HG02840 (cell line): ENCODE data around the gene TMCC2.
"Not testable (repeated sequence)": the region's sequence is repeated elsewhere in the genome, so short reads cannot be mapped to it uniquely, and the experiment has no call there.

Experiments used
- ATAC-seq: cut with Tn5 transposase; IDR thresholded peaks from one replicate; pipeline ENCODE4 v1.9.1; 2021; ENCODE audit warnings: mild to moderate bottlenecking, moderate library complexity, moderate number of reproducible peaks; ENCODE audit not compliant: unreplicated experiment, low FRiP score

TMCC2 gene, protein sequence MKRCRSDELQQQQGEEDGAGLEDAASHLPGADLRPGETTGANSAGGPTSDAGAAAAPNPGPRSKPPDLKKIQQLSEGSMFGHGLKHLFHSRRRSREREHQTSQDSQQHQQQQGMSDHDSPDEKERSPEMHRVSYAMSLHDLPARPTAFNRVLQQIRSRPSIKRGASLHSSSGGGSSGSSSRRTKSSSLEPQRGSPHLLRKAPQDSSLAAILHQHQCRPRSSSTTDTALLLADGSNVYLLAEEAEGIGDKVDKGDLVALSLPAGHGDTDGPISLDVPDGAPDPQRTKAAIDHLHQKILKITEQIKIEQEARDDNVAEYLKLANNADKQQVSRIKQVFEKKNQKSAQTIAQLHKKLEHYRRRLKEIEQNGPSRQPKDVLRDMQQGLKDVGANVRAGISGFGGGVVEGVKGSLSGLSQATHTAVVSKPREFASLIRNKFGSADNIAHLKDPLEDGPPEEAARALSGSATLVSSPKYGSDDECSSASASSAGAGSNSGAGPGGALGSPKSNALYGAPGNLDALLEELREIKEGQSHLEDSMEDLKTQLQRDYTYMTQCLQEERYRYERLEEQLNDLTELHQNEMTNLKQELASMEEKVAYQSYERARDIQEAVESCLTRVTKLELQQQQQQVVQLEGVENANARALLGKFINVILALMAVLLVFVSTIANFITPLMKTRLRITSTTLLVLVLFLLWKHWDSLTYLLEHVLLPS

DNA sequence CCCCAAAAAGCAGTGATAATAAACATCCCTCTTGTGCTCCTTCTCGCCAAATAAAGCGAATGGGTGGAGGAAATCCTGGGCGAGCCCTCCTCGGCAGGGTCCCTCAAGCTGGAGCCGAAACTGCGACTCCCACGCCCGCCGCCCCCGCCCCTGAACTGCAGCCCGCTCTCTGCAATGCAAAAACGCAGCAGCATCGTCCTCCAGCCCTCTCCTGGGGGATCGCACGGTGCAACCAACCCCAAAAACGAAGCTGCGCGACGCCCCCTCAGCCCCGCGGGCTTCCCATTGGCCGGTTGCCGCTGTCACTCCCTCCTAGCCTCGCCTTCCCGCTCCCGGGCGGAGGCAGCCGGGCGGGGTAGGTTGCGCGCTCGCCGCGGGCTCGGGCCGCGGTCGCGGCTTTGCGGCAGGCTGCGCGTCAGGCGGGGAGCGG, at the start of gene TMCC2:
Gene TMCC2, plus strand, starts transcription at position 363 of the 430 bp plus-strand sequence. CDS start 619 bp downstream, outside the sequence.
- ATAC-seq: no peak

DNA sequence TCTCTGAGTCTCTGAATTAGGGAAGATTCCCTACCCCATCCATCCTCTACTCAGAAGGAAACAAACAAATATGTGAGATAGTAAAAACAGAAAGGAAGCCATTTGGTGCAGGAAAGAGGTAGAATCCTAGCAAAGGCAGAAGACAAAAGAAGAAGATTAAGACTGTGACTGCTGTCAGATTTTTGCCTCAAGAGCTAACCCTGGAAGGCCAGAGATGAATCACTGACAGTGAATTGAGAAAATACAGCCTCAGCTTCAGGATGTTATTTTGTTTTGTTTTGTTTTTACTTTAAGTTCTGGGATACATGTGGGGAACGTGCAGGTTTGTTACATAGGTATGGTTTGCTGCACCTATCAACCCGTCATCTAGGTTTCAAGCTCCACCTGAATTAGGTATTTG, 47.9 kb upstream of the TMCC2 start:
- ATAC-seq: no peak

DNA sequence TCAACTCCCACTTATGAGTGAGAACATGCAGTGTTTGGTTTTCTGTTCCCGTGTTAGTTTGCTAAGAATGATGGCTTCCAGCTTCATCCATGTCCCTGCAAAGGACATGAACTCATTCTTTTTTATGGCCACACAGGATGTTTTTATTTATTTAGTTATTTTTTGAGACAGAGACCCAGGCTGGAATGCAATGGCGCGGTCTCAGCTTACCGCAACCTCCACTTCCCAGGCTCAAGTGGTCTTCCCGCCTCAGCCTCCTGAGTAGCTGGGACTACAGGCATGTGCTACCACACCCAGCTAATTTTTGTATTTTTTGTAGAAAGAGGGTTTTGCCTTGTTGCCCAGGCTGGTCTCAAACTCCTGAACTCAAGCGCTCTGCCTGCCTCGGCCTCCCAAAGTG, 47.4 kb upstream of the TMCC2 start:
- ATAC-seq: not testable (repeated sequence)

DNA sequence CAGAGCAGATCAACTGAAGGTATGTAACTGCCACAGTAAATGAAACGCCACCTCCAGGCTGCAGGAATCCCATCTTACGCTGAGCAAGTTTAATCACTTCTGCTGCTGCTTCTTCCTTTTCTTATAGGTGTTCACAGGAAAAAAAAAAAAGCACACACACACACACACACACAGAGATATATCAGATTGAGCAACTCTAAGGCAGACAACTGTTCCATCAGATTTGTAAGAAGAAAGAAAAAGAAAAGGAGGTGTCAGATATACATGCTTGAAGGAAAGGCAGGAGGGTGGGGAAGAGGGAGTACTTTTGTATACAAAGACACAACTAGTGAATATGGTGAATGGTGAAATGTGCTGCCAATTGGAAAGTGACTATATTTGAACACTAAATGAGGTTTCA, 44.8 kb upstream of the TMCC2 start:
- no peak for ATAC-seq

DNA sequence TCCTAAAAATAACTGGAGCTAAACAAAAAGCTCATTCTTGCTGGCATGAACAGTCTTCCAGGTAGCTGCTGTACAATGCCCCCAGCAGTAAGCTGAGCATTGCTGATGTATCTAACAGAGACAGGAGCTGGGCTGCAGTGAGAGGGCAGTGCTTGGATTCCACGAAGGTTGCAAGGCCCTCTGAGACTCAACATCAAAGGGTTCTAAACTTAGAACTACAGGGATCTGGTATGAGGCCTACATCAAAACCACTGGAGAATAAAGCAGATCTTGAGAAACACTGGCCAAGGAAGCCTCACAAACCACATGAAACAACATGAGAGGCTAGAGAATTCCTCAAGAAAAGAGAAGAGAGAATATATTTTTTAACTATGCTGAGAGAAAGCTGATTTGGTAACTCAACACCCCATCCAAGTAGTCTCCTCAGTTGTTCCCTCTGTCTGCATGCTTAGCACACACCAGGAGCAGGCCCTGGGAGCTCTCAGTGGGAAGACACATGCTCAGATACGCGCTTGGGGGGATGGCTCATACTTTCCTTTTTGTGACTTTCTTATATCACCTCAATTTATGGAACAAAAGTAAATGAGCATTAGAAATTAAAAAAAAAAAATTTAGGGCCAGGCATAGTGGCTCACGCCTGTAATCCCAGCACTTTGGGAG, 43.9 kb upstream of the TMCC2 start:
- ATAC-seq: no peak

DNA sequence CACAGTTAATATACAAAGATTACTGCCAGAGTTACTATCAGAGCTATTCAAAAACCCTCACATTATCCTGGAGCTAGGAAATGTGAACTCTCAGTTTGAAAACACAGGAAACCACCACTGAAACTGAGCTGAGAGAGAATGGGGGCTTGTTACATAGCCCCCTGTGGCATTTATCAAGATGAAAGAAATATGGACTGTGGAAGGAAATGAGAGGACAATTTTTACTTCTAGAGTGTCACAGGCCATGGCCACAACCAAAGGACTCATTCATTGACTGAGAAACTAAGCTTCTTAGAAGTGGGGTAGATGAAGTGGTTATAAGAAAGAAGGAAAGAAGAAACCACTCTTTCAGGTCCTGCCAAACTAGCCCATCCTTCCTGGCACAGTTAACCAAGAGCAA, 41.6 kb upstream of the TMCC2 start:
- no peak for ATAC-seq

DNA sequence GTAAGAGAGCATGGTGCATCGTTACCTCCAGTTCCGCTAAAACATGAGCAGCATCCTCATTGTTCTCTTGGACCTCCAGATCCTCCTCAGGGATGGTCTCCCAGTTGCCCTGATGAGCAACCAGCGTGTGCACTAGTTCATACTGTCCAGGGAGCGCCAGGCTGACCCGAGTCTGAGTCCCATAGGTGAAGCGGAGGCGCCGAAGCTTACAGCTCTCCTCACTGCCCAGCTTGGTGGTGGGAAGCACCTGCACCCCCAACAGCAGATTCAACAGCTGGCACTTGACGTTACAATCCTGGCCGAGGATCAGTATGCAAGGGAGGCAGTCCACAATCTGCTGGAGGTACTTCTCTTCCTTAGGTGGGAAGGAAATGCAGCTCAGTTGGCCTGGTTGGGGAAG, 40.3 kb upstream of the TMCC2 start:
- ATAC-seq: no peak

DNA sequence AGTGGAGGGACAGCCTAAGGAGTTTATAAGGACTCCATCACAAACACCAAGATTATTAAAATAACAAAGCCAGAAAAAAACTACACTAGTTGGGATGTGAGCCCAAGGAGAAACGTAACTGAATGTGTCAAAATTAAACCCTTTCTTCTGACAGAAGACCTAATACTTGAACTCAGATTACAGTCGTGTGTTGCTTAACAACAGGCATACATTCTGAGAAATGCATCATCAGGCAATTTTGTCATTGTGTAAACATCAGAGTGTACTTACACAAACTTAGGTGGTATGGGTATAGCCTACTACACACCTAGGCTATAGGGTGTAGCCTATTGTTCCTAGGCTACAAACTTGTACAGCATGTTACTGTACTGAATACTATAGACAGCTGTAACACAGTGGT, 39.6 kb upstream of the TMCC2 start:
- no peak for ATAC-seq

DNA sequence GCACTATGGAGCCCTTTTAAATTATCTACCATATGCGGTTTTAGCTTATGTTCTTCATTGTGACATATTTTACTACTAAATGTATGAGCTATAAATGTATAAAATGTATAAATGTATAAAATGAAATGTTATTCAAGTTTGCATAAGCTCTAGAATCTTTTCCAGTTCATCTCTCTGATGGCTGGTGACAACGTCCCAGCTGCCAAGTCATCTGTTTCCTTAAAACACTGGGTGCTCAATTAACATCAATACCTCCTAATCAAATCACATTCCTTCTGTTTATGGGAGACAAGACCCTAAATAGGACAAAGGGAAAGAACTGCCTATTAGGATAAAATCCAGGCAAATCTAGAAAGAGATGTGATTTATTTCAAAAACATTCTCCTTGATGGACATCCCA, 39.1 kb upstream of the TMCC2 start:
- no peak for ATAC-seq

DNA sequence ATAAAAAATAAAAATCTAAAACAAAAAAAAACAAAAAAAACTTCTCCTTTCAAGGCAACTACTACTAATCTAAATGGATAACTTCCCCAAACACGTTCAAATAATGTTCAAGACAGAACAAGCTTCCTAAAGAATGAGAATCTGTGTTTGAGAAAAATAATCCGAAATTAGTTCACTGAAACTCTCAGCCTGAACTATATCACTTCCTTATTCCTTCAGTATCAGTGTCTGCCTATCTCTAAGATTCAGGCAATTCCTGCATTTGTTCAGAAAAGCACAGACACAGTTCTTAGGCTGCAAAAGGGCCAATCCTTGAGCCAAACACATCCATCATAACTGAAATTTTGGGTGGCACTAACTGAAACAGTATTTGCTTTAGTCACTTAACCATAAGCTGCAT, 38.6 kb upstream of the TMCC2 start:
- no peak for ATAC-seq

DNA sequence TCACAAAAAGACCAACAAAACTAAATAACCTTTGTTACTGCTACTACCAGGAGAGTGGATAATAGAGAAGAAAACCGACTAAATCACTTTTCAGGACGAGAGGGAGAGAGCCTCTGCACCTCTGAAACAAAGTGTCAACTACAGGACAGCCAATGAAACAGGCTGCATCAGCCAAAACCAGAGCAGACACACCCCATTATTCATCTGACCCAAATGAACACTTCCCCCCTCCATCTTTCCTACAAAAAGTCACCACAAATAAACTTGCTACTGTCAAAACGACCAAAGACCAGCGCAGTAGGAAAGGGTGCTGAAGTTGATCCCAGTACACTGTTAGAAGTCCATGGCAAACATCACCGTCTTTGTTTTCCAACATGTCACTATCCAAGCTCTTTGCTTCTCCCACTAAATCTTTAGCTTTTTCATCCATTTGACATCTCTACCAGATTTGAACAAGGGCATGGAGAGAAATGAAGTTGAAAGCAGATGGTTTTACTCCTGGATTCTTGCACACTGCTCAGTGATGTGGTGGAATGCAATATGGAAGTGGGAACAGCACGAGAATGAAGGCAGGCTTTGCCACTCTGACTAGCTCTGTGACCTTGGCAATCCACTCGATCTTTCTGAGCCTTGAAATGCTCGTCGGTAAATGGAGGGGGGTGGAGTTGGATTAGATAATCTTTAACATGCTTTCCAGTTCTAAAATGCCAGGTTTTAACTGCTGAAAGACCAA, 36.7 kb upstream of the TMCC2 start:
- no peak for ATAC-seq

DNA sequence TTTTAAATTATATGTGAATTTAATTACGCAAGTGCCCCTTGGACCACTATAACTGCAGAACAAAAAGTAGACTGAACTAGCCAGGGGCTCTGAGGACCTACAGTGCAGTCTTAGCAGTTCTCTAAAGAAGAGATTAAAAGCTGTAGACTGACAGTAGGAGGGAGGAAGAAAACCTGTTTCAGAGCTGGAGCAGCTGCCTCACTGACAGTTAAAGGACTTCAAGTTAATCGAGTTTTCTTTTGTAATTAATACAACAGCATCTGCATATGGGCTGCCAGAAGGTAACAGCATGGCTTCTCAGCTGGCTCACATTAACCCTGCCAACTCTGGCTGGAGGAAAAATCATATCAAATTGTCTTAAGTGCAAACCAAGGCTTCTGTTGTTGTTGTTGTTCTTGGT, 36.1 kb upstream of the TMCC2 start:
- no peak for ATAC-seq

DNA sequence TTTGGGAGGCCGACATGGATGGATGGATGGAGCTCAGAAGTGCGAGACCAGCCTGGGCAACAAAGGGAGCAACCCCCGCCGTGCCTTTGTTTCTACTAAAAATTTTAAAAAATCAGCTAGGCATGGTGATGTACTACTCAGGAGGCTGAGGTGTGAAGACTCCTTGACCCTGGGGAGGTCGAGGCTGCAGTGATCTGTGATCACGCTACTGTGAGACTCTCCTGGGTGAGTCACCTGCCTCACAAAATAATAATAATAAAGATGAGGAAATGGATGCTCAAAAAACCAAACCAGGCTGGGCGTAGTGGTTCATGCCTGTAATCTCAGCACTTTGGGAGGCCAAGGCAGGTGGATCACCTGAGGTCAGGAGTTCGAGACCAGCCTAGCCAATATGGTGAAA, 35.5 kb upstream of the TMCC2 start:
- no peak for ATAC-seq

DNA sequence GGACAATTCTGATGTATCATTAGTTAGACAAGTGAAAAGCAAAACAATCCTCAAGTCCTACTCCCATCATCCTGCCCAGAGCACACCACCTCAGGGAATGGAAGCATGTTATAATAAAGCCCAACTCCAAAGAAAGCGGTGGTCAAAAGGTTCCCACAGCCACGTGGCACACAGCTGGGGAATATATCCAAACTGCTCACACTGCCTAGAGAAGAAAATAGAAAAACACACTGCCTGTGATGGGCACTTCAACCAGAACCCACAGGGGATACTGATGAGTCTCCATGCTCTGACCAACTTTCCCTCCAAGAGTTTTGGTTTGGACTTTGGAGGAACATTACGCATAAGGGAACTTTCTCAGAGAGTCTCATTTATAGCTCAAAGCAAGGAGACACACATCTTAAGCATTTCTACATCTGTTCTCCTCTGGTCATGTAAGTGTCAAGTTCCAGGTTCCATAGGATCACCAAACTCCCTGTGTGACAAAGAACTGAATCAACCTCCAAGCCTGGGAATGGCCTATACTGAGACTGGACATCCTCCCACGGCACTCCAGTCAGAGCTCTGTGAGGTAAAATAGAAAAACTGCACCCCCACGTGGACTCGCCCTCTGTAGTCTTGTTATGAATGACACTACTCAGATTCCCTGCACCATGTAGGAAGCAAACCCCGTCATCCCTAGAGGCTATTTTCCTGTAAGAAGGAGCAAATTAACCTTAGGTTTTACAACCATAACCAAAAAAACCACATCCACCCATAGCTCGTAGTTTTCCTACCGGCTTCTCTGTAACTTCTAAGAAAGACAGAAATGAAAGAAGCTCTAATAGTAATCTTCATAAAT, 28.4 kb upstream of the TMCC2 start:
- no peak for ATAC-seq

DNA sequence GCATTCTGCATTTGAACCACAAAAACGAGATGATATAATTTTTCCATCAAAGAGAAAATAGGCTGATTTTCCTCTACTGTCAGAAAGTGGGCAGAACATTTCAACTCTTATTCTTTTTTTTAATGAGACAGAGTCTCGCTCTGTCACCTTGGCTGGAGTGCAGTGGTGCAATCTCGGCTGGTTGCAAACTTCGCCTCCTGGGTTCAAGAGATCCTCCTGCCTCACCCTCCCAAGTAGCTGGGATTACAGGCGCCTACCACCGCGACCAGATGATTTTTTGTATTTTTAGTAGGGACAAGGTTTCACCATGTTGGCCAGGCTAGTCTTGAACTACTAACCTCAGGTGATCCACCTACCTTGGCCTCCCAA, 27.8 kb upstream of the TMCC2 start:
- ATAC-seq: no peak

DNA sequence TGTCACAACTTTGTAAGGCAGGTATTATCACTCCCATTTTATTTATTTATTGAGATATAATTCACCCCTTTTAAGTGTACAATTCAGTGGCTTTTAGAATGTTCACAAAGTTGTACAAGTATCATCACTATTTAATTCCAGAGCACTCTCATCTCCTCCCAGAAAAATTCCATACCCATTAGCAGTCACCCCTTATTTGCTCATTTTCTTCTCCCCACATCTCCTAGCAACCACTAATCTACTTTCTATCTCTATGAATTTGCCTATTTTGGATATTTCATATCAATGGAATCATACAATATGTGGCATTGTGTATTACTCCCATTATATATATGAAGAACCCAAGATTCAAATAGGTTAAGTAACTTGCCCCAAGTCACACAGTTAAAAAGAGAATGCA, 23.2 kb upstream of the TMCC2 start:
- ATAC-seq: no peak

DNA sequence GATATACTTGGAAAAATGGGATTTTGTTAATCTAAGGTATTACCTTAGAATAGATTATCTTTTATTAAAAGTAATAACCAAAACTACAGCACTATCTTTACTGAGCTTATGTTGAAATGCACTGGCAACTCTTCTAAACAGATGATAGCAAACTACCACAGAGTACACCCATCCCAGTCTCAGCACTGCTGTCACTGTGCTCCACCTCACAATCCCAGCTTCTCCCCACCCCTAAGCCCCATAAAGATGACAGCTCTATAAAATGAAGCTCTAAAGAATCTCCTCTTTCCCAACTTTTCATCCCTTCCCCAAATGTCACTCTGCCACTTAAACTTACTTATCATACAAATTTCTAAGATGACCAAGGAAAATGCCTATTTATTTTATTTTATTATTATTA, 22.7 kb upstream of the TMCC2 start:
- no peak for ATAC-seq

DNA sequence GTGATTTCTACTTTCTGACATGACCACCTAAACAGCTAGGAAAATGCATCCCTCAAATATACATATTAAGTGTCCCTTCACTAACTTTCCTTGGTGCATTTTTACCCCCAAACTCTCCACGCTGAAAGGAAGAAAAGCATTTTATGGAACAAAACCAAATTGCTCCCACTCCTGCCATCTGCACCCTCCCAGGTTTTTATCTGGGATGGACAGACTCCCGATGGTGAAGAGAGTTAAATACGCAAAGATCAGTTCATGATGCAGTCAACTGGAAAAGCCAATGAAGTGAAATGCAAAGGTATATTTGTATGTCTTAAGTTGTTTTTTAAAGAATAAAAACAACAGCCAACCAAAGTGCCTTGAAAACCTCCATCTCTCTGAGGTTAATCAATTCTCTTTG, 18.9 kb upstream of the TMCC2 start:
- ATAC-seq: no peak

DNA sequence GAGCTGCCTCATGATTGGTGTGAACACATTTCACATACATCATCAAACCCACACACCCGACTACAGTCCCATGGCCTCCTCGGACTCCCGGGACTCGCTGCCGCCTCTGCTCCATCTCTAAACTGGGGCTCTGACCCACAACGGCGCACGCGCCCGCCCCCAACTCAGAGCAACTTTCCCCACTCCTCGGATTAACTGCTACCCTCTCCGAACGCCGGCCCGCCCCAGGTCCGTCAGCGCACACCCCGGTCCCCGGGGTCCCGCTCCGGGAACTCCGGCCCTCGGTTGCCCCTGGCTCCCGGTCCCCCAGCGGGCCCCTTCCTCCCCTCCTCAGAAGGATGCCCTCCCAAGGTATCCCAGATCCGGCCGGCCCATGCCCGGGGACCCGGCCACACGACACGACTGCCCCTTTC, 17.0 kb upstream of the TMCC2 start:
- ATAC-seq: peak; percentile 18
